Globus pallidus (tissue), 1 donor: ENCODE results near the gene RPSA.
A peak's percentile ranks its signal among the peaks of the same experiment; 100 is the strongest.
"Not testable (repeated sequence)": the region's sequence is repeated elsewhere in the genome, so short reads cannot be mapped to it uniquely, and the experiment has no call there.

Experiments
- DNase-seq: peaks from one replicate; pipeline ENCODE4 v3.0.0-alpha.2; 2015; ENCODE audit warnings: low spot score

The RPSA gene

DNA sequence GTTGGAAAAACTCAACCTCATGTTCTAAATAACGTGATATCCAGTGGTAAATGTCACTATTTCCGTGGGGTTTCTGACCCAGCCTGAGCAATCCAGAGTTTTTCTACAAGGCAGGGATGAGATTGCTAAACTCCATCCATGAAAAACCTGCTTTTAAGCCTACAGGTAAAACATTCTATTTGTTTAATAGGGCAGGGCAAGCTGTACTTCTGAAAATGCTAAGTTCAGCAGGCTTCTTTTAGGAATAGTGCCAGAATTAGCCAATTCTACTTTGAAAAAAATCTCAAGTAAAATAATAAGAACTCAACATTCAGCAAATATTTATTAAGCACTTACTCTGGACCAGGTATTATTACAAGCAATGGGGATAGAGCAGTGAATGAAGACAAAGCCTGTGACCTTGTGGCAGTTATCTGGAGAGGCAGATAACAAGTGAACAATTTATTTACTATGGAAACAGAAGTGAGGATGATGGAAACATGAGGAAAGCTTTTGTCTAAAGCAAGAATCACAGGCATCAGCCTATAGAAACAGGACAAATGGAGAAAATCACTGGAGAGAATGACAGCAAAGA, 13.3 kb downstream of the RPSA start:
- DNase-seq: no peak

DNA sequence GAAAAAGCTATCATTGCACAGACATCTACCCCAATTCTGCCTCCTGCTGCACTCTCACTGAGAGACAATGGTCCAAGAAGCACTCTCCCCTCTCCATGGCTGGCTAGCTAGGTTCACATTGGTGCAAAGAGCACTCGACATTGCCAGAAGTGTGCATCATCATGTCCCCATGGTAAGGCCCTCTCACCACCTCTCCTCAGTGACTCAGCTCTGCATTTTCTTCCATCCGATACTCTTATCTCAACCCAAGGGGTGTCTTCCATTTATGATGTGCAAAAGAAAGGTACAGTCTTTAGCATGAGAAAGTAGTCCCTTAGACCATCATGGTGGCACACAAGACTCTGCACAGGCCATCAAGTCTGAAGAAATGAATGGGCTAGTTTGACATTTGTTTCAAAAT, 14.0 kb downstream of the RPSA start:
- no peak for DNase-seq

DNA sequence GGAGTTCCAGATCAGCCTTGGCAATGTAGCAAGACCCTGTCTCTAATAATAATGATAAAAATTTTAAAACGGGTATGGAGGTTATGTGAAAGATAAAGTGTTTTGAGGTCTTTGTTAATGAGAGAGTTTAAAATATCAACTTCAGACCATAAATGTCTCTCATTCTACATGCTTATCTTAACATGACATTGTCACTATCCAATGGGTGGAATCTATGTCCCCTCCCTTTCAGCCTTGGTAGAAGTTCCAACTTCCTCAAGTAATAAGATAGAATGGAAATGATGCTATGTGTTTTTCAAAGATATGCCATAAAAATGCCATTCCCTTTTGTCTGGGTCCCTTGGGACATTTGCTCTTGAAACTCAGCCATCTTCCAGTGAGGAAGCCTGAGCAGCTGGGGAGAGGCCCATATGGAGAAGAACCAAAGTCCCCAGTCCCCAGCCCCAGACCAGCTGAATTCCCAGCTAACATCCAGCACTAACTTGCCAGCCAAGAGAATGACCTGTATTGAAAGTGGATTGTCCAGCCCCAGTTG, 17.0 kb downstream of the RPSA start:
- no peak for DNase-seq

DNA sequence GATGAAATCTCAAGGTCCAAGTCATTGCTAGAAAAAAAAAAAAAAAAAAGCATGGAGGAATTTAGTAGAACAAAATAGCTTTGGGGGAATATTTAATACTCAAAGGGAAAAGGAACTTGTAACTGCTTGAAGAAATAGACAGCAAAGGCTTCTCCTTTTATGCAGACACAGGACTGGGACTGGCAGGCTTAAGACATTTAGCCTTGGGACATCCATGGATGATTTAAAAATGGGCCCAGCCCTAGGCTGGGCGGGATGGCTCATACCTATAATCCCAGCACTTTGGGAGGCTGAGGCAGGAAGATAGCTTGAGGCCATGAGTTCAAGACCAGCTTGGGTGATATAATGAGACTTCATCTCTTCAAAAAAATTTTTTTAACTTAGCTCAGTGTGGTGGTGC, 19.8 kb downstream of the RPSA start:
- DNase-seq: no peak

DNA sequence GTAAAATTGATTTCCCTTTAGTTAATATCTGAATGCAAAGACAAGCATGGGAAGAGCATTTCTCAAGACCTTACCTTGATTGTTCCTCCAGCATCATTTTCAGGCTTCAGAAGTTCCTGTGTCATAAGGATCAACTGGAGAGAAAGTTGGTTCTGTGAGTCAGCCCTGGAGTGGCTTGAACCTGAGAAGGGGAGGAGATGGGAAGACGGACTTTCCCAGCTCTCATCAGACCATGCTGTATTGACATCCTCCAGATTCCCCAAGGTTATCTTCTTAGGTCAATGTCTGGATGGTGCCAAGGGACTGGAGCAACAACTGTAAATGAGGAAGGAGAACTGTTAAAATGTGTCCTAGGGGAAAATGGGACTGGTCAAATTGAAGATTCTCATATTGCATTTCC, 21.0 kb downstream of the RPSA start:
- no peak for DNase-seq

DNA sequence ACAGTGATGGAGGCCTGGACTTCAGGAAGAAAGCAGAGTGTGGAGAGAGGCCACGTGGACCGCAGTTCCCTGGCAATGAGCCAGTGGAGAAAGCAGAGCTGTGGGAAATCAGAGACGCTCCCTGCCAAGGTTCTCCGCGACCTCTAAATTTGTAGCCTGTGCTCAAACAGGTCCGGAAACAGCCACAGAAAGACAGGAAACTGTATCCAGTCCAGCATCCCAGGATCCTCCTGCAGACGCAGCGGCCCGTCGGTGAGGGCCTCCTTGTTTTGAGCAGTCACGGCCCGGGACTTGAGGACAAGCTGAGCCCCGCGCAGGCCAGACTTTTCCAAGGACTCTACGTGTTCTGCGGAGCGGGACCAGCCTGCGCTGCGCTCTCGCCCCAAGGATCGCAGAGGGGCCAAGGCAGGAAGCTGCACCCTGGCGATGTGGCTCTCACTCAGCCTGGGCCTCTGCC, 22.3 kb downstream of the RPSA start:
- DNase-seq: no peak

DNA sequence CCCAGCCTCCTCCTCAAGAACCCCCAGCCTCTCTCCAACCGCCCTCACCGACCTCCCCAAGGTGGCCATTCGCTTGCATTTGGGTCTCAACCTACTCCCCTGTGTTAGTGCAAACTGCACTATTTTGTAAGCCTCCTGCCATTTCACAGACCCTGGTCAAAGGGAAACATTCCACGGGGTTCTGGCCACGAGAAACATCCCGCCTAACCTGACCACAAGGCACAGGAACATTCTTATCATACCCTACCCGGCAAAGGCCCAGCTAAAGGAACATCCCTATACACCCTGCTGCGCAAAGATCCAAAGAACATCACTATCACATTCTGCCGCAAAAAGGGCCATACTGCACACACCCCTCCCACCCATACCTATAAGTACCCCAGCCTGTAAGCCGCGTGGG, 22.9 kb downstream of the RPSA start:
- no peak for DNase-seq

DNA sequence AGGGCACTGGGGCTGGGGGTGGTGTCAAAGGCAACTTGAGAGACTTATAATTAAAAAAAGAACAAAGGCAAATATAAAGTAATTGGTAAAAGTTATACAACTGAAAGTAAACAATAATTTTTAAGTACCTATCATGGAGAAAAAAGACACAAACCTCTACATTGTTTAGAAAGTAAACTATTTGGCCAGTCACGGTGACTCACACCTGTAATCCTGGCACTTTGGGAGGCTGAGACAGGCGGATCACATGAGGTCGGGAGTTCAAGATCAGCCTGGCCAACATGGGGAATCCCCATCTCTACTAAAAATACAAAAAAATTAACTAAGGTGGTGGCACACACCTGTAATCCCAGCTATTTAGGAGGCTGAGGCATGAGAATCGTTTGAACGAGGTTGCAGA, 25.8 kb downstream of the RPSA start:
- no peak for DNase-seq

DNA sequence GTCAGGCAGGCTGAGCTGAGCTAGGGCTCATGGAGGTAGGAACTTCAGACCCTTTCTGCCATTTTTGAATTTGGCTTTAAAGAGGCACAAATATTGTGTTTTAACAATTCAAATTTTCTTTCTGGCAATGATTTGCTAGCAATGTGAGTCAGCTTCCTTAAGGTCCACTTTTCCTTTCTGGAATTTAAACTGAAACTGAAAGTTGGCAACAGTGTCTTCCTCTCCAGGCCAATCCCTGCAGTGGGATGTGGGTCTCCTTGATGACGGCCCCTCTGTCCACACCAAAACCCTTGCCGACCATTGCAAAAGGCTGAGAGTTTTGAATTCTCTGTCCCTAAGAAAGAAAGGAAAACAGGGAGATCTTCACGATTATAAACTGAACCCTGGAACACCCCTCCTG, 27.1 kb downstream of the RPSA start:
- no peak for DNase-seq

DNA sequence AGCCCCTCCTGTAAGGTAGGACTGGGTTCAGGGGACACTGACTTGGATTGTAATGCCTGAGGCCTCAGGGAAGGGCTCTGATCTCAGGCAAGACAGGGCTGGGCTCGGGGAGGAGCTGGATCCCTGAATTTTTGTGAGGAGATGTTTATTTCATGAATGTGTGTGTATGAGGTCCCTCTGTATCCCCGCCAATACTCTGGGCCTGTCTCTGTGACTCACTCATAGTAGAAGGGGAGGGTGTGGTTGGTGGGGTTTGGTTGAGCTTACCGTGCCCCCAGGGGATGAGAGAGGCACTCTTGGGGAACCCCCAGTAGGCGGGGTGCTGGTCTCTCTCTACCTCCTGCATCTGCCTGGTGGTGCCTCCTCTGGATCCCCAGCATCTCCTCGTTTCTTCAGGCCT, 28.1 kb downstream of the RPSA start:
- DNase-seq: no peak

DNA sequence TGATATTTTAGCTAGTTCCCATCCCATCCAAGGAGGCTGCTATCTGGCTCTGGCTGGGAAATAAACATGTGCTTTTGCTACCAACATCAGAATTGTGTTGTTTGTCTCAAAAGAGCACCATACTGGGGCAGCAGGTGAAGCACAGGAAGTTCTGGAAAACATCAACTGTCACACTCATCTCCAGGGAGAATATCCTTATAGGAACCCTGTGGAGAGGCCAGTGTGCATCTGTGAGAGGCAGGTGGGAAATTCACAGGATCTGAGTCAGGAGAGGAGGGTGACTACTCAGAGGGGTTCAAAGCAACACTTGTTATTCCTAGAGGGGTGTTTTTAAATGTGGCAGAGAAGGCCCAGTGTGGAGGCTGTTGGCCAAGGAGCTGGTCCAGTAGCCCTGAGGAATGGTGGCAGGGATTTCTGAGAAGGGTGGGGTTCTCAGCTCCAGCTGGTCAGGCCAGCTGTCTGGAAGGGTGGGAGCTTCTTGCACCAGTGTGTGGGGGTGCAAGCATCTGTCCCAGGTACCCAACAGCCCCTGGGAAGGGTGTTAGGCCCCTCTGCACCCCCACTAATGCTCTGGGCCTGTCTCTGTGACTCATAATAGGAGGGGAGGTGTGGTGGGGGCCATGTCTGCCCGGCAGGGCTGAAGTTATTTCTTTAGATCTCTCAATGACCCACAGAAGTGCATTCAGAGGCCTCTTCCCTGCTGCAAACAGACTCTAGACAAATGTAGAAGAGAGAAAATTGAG, 28.7 kb downstream of the RPSA start:
- no peak for DNase-seq

DNA sequence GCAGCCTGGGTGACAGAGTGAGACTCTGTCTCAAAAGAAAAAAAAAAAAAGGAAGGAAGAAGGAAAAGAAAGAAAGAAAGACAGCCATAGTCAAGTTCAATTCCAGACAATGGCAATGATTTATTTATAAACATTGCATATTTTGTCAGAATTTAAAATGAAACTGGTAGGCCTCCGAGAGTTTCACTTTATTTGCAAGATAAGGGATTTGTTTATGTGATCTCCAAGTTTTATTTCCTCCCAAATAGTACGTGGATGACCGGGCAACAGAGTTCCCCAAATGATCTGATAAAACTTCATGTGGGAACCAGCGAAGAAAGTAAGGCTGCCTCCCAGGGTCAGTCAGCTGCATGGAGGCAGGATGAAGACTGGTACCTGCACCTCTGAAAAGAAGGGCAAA, 32.4 kb downstream of the RPSA start:
- DNase-seq: no peak

DNA sequence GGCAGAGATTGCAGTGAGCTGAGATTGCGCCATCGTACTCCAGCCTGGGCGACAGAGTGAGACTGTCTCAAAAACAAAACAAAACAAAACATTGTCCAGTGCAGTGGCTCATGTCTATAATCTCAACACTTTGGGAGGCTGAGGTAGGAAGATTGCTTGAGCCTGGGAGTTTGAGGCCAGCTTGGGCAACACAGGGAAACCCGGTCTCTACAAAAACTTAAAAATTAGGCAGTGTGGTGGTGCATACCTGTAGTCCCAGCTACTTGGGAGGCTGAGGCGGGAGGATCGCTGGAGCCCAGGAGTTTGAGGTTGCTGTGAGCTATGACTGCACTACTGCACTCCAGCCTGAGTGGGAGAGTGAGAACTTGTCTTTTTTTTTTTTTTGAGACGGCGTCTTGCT, 33.8 kb downstream of the RPSA start:
- DNase-seq: no peak

DNA sequence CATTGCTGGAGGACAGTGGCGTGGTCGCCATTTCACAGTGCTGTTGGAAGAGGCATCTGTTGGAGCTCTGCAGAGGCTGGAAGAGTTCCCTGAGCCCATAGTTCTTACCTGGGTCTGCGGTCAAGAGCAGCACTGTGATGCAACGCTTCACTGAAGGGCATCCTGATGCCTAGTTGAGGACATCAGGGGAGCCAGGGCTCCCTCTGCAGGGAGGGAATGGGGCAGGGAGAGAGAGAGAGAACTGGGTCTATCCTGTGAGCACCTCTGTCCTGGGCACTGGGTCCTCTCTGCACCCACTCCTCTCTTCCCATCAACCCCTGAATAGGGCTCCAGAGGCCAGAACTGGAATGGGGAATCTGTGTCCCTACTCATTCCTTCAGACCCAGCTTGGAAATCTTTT, 37.0 kb downstream of the RPSA start:
- DNase-seq: no peak

DNA sequence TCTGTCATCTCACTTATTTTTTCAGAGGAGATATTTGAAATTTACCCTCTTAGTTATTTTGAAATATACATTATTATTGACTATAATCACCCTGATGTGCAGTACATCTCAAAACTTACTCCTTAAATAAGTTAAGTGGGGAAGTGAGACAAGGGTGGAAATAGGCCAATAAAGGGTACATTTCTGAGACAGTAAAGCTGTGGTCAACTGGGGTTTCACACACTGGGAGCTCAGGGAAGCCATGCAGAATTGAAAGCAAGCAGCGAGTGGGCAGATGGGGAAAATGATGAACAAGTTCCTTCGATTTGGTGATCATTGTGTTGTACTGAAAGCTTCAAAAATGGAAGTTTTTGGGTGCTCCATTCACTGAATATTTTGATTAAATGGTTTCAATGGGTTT, 39.4 kb downstream of the RPSA start:
- DNase-seq: no peak

DNA sequence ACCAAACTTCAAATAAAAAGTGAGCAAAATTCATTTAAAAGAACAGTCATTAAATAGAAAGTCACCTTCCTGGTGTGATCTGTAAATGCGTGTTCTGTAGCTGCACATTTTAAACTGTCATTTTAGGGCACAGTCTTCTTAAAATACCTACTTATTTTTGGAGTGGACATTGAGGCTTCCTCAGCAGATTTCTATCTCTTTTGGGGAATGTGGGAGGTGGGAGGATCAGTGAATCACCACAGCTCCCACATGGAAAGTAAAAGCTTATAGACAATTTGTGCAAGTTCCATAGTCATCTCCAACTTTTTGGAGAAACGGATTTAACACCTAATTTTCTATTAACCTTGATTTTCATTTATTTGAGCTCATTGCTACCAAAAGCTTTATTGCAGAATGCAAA, 39.9 kb downstream of the RPSA start:
- no peak for DNase-seq

DNA sequence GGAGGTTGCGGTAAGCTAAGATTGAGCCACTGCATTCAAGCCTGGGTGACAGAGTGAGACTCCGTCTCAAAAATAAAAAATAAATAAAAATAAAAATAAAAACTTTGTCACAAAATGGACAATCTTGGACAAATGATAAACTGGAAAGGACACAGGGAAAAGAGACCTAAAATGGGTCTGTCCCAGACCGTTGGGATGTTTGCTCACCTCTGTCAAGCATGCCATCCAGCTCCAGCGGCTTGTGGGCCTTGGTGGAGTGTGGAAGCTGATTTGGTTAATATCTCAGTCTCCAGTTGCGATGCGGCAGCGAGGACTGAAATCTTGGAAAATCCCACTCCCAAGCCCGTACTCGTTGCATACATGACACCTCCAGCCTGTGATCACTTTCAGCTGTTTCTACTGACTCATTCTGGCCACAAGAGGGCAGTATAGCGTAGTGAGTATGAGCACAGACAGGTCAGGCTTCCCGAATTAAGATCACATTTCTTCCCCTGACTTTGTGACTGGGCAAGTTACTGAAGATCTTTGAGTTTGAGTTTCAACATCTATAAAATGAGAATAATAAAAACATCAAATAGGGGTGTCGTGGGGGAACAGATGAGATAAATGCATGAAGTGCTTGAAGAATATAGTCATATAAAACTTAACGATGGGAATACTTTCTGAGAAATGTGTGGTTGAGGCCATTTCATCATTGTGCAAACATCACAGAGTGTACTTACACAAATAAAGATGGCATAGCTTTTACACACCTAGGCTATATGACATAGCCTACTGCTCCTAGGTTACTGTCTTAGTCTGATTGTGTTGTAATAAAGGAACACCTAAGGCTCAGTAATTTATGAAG, 41.3 kb downstream of the RPSA start:
- DNase-seq: peak; percentile 92

DNA sequence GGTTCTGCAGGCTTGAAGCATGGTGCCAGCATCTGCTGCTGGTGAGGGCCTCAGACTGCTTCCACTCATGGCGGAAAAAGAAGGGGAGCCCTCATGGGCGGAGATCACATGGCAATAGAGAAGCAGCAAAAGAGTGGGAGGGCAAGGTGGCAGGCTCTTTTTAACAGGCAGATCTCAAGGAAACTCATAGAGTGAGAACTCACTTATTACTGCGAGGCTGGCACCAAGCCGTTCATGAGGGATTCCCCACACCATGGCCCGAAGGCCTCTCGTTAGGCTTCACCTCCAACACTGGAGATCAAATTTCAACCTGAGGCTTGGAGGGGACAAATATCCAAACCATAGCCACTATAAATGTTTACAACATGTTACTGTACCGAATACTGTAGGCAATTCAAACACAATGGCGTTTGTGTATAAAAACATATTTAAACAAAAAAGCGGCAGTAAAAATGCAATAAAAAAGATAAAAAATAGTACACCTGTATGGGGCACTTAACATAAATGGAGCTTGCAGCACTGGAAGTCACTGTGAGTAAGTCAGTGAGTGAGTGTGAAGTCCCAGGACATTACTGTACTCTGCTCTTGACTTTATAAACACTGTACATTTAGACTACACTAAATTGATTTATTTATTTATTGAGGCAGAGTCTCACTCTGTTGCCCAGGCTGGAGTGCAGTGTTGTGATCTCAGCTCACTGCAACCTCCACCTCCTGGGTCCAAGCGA, 42.1 kb downstream of the RPSA start:
- no peak for DNase-seq

DNA sequence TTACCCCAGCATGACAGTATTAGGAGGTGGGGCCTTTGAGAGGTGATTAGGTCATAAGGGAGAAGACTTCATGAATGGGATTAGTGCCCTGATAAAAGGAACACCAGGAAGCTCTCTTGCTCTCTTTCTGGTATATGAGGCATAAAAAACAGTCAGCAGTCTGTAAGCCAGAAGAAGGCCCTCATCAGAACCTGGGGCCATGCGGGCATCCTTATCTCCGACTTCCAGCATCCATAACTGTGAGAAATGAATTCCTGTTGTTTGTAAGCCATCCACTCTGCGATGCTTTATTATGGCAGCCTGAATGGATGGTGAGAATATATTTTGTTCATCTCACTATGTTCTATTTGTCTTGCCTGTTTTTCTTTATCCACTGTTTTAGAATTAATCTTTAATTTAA, 43.3 kb downstream of the RPSA start:
- no peak for DNase-seq

DNA sequence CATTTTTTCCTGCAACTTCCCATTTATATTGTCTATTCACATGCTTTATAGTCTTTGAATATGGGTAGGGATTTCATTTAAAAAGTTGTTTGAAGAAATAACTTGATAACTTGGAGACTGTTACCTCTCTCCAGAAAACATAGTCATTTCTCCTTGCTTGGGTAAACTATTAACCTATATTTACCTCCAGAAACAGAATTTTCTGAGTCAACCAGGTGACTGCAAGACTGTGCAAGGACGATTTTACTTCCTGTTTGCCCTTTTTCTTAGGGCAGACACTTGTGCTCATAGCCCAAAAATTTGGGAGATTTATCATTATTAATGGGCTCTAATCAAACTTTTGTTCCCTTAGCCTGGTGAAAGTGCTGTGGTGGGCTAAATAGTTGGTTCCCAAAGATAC, 46.6 kb downstream of the RPSA start:
- no peak for DNase-seq

DNA sequence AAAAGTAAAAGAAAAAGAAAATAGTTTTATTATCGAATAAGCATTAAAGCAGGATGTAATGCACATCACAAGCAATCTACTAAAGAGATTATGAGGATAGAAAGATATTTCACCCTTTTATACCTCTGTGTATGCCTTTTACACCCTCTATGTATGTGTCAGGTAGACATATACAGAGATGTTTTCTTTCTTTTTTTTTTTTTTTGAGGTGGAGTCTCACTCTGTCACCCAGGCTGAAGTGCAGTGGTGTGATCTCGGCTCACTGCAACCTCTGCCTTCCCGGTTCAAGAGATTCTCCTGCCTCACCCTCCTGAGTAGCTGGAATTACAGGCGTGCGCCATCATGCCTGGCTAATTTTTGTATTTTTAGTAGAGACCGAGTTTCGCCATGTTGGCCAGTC, 47.4 kb downstream of the RPSA start:
- DNase-seq: not testable (repeated sequence)

DNA sequence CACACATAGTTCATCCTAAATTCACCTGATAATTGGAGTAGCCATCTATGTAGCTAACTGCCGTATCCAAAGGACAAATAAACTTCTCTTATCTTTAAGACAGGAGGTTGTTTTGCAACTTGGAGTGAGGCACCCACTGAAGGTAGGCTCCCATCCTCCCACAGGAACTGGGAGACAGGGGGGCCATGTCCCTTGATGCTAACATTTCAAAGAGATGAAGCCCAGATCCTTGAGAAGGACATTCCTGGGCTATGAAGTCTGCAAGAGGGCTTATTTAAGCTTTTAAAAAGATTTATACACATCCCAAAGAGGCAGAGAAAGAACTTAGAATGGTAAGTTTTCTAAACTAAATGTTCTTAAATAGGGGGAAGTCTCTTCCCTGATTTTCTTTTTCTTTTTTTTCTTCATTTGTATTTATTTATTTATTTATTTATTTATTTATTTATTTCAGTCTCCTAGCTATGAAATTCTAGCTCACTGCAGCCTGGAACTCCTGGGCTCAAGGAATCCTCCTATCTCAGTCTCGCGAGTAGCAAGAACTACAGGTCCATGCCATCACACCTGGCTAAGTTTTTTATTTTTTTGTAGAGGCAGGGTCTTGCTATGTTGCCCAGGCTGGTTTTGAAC, 48.2 kb downstream of the RPSA start:
- DNase-seq: no peak
